Myocyte (in vitro differentiated cells): ENCODE data around the gene DCST2. TPM values are rescaled to one million over a fixed set of nuclear protein-coding genes. Genes with fewer than 3 reads are reported as not detected.
"Not testable (repeated sequence)": the region's sequence is repeated elsewhere in the genome, so short reads cannot be mapped to it uniquely, and the experiment has no call there.

Experiments used
- DNase-seq: peaks from one replicate; pipeline ENCODE4 v3.0.0-alpha.2; 2012; ENCODE audit warnings: low read depth
- microRNA-seq: library from miRNA; unstranded; fragments of <30 nt; microRNA quantifications from one replicate; pipeline ENCODE4, GENCODE V29; 2016
- total RNA-seq: library from RNA; depleted of rRNA; stranded (reverse); fragments of >200 nt; gene quantifications from 2 replicates; pipeline ENCODE4 v1.2.3, GENCODE V29; 2014

The DCST2 gene
- total RNA-seq, 1 donor from 2014 or later = not detected

GRCh38 chr1:154982341-154982740, 51.2 kb downstream of the DCST2 start:
- no peak for DNase-seq

DNA sequence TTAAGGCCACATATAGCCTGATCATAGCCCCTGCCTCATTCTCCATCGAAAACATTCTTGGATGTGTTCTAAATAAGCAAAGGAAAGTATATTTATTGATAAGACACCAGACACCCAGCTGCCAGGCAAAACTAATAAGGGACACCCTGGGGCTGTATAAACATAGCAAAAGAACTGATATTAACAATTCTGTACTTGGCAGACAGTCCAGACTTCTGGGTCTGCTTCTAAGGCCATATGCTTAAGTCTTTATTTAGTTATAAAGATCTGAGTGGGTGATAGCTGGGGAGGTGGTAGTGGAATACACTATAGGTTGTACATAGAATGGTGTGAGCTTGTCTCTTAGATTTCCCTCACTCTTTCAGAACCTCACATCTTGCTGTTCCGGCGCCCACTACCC, 55.2 kb downstream of the DCST2 start:
- no peak for DNase-seq

DNA sequence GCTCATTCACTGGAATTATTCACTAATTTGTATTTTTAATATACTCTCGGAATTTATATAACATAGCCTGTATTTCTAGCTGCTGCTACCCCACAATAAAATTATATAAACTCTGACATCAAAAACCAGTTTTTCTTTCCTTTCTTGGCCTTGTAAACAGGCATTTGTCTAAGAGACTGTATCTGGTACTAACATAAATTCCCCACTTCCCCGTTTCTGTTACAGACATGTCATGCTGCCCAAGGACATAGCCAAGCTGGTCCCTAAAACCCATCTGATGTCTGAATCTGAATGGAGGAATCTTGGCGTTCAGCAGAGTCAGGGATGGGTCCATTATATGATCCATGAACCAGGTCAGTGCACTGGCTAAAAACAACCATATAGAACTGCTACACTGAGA, 55.8 kb downstream of the DCST2 start:
- not testable (repeated sequence) for DNase-seq

GRCh38 chr1:154975409-154976059, 58.0 kb downstream of the DCST2 start:
- DNase-seq = peak; percentile 63

DNA sequence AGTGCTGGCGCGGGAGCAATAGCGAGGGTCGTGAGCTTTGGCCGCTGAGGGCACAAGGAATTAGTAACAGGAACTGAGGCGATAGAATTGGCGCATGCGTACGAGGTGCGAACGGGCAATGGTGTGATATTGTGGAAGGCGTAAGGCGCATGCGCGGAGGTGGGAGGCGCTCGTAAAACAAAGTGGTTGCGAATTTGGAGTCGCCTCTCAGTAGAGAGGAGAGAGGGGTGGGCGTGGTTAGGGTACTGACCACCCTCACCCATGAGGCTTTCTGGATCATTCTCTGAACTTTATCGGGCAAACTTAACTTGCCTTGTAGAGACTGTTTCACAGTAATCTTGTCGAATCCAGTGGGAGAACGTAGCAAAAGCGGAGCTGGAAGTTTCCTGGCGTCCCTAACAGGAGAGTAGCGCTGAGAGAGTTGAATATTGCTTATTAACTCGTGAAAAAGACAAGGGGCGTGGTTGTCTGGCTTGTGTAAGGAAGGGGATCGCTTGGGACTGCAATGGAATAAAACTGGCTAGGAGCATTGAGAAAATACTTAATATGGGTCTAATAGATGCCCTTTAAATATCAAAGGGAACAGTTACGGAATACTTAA, 58.7 kb downstream of the DCST2 start:
- DNase-seq = peak; percentile 98

GRCh38 chr1:154974102-154974807, 59.3 kb downstream of the DCST2 start, which contains the start of gene CKS1B:
Gene CKS1B (plus strand): TSS chr1:154974681. CDS start chr1:154974746, 65 bp downstream.
- peak; percentile 100 for DNase-seq

- DNase-seq = peak; percentile 98
Measured at GRCh38 chr1:154973344-154974101, 60.1 kb downstream of the DCST2 start.

DNA sequence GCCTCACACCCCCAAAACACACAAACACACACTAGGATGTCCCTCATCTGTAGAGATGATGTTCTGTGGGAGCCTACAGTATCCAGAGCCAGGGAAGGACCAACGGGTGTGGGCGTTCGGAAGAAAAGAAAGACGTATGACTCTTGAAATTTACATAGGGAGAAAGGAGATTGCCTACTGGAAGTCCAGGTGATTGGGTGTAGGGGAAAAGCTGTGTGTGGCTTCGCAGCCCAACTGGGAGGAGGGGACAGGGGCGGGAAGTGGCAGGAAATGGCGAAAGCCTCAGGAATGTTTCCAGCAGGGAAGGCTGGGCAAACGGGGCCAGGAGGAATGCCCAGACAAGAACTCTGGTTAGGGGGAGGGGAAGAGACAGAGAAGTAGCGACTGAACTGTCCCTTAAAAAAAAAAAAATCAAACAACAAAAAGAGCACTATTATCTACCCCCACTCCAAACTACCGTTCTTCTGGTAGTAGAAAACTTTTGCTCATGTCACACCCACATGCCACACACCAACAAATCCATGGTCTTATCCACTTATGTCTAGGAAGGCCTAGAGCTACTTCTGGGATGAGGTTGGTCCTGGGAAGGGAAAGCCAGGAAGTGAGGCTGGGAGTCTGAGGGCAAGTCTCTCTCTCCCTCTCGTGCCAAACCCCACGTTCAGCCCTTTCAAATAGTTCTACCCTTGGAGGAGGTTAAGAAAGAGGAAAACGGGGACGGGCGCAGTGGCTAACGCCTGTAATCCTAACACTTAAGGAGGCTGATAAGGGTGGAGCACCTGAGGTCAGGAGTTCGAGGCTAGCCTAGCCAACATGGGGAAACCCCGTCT, 60.9 kb downstream of the DCST2 start:
- peak; percentile 93 for DNase-seq

- no peak for DNase-seq
Measured at GRCh38 chr1:154972213-154972516, 61.4 kb downstream of the DCST2 start.

DNA sequence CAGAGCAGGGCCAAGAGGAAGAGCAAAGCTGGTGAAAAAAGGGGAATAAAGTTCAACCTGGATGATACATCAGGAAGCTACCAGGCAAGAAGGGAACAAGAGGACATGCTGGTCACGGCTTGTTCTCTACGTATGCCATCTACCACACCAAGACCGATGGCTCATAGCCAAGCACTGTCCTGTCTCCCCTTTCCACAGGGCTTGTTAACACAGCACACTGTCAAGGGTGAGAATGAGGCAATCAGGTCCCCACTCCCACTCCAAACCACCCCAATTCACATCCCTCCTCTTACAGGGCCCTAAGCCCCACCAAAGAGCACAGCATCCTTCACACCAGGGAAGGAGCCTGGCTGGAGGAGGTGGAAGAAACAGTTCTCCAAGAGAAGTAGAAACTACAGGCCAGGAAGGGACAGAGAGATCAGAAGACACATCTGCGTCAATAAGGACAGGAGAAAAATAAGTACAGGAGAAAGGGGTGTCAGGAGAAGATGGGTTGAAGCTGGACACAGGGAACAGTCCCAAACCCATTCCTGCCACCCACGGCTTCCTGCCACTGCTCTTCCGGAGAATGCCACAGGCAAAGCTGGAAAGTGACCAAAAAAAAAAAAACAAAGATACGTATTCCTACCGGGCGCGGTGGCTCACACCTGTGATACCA, 62.1 kb downstream of the DCST2 start:
- no peak for DNase-seq

- peak; percentile 96 for DNase-seq
Measured at GRCh38 chr1:154970631-154971340, 62.8 kb downstream of the DCST2 start, which contains the start of gene SHC1. Gene SHC1 (minus strand): TSS chr1:154970747. CDS start chr1:154970526, 221 bp downstream.

GRCh38 chr1:154969860-154970452, 63.6 kb downstream of the DCST2 start:
- peak; percentile 7 for DNase-seq

GRCh38 chr1:154969246-154969645, 64.3 kb downstream of the DCST2 start:
- DNase-seq = no peak

GRCh38 chr1:154968731-154969130, 64.8 kb downstream of the DCST2 start:
- DNase-seq = no peak

Small RNA genes within 50 kb of the gene (microRNA-seq; reads per million reads assigned to microRNA genes)
- not detected for gene MIR4258

Other genes with a start within 250 kb of the DCST2 start
- 30.8 and 41.3 TPM in 2 replicates for gene KCNN3, start 163.5 kb downstream of the DCST2 start, total RNA-seq
- gene PMVK, start 97.1 kb downstream of the DCST2 start, total RNA-seq = 10.9 and 11.3 TPM in 2 replicates
- 535 and 641 TPM in 2 replicates for gene PBXIP1, start 77.7 kb downstream of the DCST2 start, total RNA-seq
- gene PYGO2, start 72.0 kb downstream of the DCST2 start, total RNA-seq = 25.8 and 31.0 TPM in 2 replicates
- 165 and 171 TPM in 2 replicates for gene SHC1, start 63.0 kb downstream of the DCST2 start, total RNA-seq
- gene CKS1B, start 59.1 kb downstream of the DCST2 start, total RNA-seq = 26.6 and 33.5 TPM in 2 replicates
- 27.2 and 28.1 TPM in 2 replicates for gene FLAD1, start 50.4 kb downstream of the DCST2 start, total RNA-seq
- gene LENEP, start 40.2 kb downstream of the DCST2 start, total RNA-seq = not detected in 2 replicates
- 24.6 and 26.6 TPM in 2 replicates for gene ZBTB7B, start 31.0 kb downstream of the DCST2 start, total RNA-seq
- not detected in 2 replicates for gene DCST1, start within 50 bp of the DCST2 start, total RNA-seq
- 27.3 and 33.3 TPM in 2 replicates for gene ADAM15, start 17.5 kb upstream of the DCST2 start, total RNA-seq
- gene EFNA4, start 30.0 kb upstream of the DCST2 start, total RNA-seq = 4.9 and 8.3 TPM in 2 replicates
- 0.56 and 0.88 TPM in 2 replicates for gene EFNA3, start 45.1 kb upstream of the DCST2 start, total RNA-seq
- gene EFNA1, start 94.1 kb upstream of the DCST2 start, total RNA-seq = 0.59 and 1.4 TPM in 2 replicates
- gene SLC50A1, start 102.1 kb upstream of the DCST2 start, total RNA-seq = 12.2 and 13.4 TPM in 2 replicates
- gene DPM3, start 106.8 kb upstream of the DCST2 start, total RNA-seq = 83.9 and 90.0 TPM in 2 replicates
- 51.3 and 81.4 TPM in 2 replicates for gene KRTCAP2, start 139.5 kb upstream of the DCST2 start, total RNA-seq
- gene TRIM46, start 140.1 kb upstream of the DCST2 start, total RNA-seq = 0.62 and 0.94 TPM in 2 replicates
- gene THBS3, start 174.1 kb upstream of the DCST2 start, total RNA-seq = 40.9 and 52.1 TPM in 2 replicates
- 15.1 and 18.8 TPM in 2 replicates for gene MTX1, start 174.9 kb upstream of the DCST2 start, total RNA-seq
- 7.5 and 13.1 TPM in 2 replicates for gene ENTREP3, start 221.7 kb upstream of the DCST2 start, total RNA-seq
- 106 and 130 TPM in 2 replicates for gene SCAMP3, start 228.6 kb upstream of the DCST2 start, total RNA-seq
- gene CLK2, start 239.7 kb upstream of the DCST2 start, total RNA-seq = 24.8 and 26.8 TPM in 2 replicates
- 2.1 and 3.0 TPM in 2 replicates for gene HCN3, start 243.7 kb upstream of the DCST2 start, total RNA-seq